IPS-NIHi7 (cell line): ENCODE measurements around the gene EIF4EBP3.

Experiments
- DNase-seq: peaks from one replicate; pipeline ENCODE4 v3.0.0; 2012; ENCODE audit warnings: mixed read lengths; ENCODE audit errors: extremely low spot score

Gene EIF4EBP3

DNA sequence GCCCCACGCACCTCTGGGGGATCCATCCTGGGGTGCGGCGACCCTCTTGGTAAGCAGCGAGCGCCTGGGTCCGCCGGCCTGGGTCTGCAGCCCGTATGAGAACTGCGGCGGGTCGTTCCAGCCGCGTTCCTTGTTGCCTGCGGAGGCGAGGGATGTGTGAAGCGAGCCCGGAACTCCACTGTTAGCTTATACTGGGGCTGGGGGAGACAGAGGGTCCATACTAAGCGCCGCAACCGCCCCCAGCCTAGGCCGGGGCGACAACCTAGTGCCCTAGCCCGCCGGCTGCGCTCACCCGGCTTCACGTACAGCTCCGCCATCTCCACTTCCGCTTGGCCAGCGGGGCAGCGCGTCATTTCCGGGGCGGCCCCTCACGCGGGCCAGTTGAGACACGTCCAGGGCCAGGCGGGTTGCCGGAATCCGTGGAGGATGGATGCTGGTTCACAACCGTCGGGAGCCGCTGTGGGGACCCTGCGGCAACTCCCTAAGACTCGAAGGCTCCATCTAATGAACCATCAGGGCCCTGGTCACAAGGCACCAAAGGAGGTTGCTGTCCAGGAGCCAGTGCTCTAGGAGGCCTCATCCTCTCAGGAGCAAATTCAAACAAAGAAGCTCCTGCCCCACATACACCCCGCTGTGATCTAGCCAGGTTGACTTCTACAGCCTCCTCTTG is 9.8 kb downstream of the EIF4EBP3 start, which contains the start of gene SRA1:
TSS of gene SRA1 (minus strand) at position 338 of the 670 bp plus-strand sequence. CDS start at position 317, 21 bp downstream.
- DNase-seq = peak; percentile 93

GRCh38 chr5:140557965-140558364 is 10.5 kb downstream of the EIF4EBP3 start:
- DNase-seq = no peak

- no peak for DNase-seq
Measured at GRCh38 chr5:140558542-140558941, 11.1 kb downstream of the EIF4EBP3 start.

- no peak for DNase-seq
Measured at GRCh38 chr5:140560227-140560626, 12.8 kb downstream of the EIF4EBP3 start.

DNA sequence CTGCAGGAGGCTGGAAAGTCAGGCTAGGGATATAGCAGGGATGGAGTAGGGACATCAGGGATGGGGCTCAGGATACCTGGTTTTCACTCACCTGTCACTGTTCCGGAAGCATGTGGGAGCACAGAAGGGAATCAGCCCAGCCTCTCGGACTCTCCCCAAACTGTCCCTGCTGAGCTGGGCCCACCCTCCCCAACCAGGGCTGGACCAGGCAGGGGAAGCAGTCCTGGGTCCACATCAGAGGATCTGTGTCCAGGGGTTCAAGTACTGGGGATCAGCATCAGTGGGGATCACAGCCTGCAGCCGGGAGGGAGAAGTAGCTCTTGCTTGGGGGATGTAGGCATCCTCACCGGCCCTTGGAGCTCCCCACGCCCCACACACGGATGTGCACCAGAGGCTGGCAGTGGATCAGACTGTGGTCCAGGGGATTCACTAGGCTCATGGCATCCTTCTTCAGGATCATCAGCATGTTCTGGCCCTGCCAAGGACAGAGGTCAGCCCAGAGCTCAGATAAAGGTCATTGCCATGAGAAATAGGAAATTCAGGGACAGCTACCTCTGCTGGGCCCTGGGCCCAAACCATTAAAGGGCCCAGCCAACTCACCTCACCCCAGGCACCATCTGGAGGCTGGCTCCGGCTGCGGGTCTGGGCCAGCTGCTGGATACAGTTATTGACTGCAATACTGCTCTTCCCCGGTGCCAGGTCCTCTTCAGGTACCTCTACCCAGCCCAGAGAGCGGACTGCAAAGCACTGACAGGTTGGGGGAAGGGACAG is 14.5 kb downstream of the EIF4EBP3 start:
- DNase-seq = no peak

DNA sequence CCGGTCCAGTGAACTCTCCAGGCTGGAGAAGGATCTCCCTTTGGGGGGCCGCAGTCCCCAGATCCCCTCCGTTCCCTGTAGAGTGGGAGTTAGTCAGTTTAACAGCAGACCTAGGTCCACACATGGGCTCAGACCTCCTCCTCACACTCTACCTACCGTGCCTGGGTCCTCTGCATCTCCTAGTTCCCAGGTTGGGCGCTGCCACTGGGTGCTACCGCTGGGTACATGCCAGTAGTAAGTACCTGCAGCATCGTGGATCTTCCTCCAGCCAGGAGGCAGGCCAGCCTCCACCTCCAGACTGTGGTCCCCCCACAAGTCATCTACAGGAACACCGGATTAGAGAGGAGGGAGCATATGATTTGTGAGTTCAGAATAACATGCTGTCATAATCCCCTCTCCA is 16.1 kb downstream of the EIF4EBP3 start:
- no peak for DNase-seq

DNA sequence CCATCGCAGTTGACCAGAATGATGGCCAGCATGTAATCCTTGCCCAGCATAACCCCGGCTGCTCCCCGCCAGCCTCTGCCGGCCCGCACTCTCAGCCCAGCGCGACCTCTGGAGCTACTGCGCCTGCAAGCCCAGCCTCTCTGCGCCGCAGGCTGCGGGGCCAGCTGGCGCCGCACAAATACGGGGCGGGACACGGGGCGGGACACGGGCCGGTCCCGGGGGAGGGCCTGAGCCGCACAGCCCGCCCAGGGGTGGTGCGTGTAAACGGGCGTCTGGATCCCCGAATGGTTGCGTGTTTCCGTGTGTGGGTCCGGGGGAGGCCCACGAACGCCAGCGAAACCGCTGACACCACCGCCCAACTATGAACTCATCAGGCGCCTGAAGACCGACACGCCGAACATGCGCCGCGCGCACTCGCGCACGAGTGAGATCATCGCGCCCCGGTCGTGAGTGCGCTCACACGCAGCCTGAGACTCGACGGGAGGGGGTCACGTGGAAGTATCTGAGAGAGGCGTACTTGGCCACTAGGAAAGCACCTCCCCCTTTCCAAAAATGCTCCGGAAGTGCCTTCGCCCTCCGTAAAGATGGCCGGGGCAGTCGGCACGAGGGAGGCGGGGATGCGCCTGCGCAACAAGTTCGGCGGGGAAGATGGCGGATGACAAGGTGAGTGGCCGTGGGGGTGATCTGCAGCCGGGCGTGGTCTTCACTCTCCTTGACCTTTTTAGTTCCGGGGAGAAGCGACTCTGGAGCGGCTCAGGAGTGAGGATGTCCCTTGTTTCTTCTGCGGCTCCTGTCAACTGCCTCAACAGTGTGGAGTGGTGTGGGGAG is 16.9 kb downstream of the EIF4EBP3 start, which contains the start of the genes APBB3 and SLC35A4:
TSS of gene APBB3 (minus strand) at position 403 of the 828 bp plus-strand sequence. CDS start at position 50, 353 bp downstream.
TSS of gene SLC35A4 (plus strand) at position 633 of the 828 bp plus-strand sequence. CDS start 2,342 bp downstream, outside the sequence.
- DNase-seq = peak; percentile 95

- DNase-seq = no peak
Measured at GRCh38 chr5:140565024-140565779, 17.7 kb downstream of the EIF4EBP3 start.

GRCh38 chr5:140565780-140566095 is 18.3 kb downstream of the EIF4EBP3 start:
- DNase-seq = no peak

- DNase-seq = no peak
Measured at GRCh38 chr5:140566665-140567064, 19.2 kb downstream of the EIF4EBP3 start.

GRCh38 chr5:140567136-140567818 is 19.8 kb downstream of the EIF4EBP3 start:
- no peak for DNase-seq

- no peak for DNase-seq
Measured at GRCh38 chr5:140567871-140568270, 20.4 kb downstream of the EIF4EBP3 start.

DNA sequence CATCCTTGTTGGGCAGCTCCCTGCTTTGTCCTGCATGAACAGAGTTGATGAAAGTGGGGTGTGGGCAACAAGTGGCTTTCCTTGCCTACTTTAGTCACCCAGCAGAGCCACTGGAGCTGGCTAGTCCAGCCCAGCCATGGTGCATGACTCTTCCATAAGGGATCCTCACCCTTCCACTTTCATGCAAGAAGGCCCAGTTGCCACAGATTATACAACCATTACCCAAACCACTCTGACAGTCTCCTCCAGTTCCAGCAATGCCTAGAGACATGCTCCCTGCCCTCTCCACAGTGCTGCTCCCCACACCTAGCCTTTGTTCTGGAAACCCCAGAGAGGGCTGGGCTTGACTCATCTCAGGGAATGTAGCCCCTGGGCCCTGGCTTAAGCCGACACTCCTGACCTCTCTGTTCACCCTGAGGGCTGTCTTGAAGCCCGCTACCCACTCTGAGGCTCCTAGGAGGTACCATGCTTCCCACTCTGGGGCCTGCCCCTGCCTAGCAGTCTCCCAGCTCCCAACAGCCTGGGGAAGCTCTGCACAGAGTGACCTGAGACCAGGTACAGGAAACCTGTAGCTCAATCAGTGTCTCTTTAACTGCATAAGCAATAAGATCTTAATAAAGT is 21.1 kb downstream of the EIF4EBP3 start:
- DNase-seq = no peak

- no peak for DNase-seq
Measured at GRCh38 chr5:140569197-140569596, 21.7 kb downstream of the EIF4EBP3 start.

DNA sequence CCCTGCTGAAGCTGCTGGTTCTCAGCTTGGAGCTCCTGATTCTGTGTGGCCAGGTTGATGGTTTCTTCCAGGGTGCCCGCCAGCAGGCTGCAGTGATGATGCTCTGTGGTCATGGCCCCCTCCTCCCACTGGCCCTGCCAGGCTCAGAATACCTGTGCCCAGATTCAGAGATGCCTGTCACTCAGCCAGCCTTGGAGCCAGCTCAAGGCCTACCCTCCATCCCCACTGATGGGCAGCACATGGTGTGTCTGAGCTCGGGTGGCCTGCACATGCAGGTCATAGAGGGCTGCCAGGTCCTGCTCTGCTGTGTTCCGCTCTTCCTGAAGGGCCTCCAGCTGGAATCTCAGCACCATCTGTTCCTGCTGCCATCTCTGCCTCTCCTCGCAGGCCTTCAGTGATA is 22.6 kb downstream of the EIF4EBP3 start:
- DNase-seq = no peak

GRCh38 chr5:140570488-140570887 is 23.0 kb downstream of the EIF4EBP3 start:
- DNase-seq = no peak

- no peak for DNase-seq
Measured at GRCh38 chr5:140571105-140571504, 23.6 kb downstream of the EIF4EBP3 start.

- no peak for DNase-seq
Measured at GRCh38 chr5:140573683-140574082, 26.2 kb downstream of the EIF4EBP3 start.

- DNase-seq = no peak
Measured at GRCh38 chr5:140574165-140574564, 26.7 kb downstream of the EIF4EBP3 start.

DNA sequence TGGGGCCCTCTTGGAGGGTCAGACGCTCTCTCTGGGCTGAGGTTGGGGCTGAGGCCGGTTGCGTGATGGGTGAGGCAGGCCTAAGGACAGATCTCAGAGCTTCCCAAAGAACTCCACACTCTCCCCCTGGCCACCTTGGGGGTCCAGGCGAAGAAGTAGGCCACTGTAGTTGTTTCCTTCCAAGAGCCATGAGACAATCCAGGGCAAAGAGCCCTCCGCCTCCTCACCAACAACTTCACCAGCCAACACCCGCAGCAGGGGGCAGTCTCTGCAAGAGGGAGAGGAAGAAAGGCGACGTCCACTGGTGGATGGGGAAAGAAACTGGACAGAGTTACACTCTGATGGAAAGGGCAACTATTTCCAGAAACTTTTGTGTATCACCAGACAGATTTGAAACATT is 27.8 kb downstream of the EIF4EBP3 start:
- peak; percentile 50 for DNase-seq
